ENCODE data around the gene CADM4.

Gene CADM4

DNA sequence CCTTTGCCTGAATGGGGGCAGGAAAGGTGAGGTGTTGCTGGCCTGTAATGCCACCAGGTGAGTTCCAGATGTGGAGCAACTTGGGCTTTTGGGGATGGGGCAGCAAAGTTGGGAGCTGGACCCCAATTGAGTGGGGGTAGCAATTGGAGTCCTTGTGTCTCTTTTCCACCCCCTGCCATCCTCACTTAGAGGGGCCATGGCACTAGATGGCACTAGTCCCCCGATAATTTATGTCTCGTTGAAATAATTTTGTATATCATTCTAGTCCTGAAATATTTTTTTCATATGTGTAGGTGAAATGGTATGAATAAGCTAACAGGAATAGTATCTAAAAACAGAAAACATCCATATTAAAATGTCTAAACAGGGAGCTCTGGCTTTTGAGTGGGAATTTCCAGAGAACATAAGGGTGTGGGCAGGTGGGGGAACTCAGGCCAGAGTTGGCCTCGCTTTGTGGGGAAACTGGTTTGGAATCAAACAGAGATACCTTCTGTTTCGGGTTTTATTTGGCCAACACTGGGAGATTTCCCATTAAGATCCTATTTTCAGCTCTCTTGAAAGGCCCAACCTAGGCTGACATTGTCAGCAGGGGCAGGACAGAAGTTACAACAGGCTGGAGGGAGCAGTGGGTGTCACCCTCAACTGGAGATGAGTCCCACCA lies 39.9 kb downstream of the CADM4 start:
- Histone ChIP-seq H3K36me3 (ENCODE audit: insufficient read depth, low read length) (peaks cover 46% of the 10 kb centered on the region), H3K4me2 (ENCODE audit: insufficient read depth, low read length) (0 out of 2 replicates have a peak overlapping the region, but pooled peaks have one; percentile 5), H3K27ac (ENCODE audit: low read length) (no peak overlapping the region), H3K79me2 (ENCODE audit: insufficient read depth, low read length) (peaks cover 50% of the 10 kb centered on the region), H3K4me3 (ENCODE audit: low read depth in 1 of 2, low read length in 2 of 2) (no peak overlapping the region), H3K4me1 (ENCODE audit: insufficient read depth, low read length) (peaks cover 33% of the 10 kb centered on the region), H4K20me1 (ENCODE audit: insufficient read depth, low read length) (peaks cover 5% of the 10 kb centered on the region; the same call in 1 of the 2 replicates), H3K27me3 (ENCODE audit: insufficient read depth, low read length, poor library complexity) (no peaks in the 10 kb centered on the region), H3K9ac (ENCODE audit: low read depth, low read length) (no peak overlapping the region), H2AFZ (ENCODE audit: low read depth, low read length) (no peak overlapping the region), H3K9me3 (ENCODE audit: insufficient read depth, low read length, severe bottlenecking) (no peaks in the 10 kb centered on the region)
- ATAC-seq (ENCODE audit: insufficient read depth, low read depth), result no peak
- no peak for TF ChIP-seq EZH2 (IDR thresholded peaks at IDR 0.05; ENCODE audit: borderline replicate concordance, low read depth, low read length, severe bottlenecking)
- TF ChIP-seq, protein P1, sequence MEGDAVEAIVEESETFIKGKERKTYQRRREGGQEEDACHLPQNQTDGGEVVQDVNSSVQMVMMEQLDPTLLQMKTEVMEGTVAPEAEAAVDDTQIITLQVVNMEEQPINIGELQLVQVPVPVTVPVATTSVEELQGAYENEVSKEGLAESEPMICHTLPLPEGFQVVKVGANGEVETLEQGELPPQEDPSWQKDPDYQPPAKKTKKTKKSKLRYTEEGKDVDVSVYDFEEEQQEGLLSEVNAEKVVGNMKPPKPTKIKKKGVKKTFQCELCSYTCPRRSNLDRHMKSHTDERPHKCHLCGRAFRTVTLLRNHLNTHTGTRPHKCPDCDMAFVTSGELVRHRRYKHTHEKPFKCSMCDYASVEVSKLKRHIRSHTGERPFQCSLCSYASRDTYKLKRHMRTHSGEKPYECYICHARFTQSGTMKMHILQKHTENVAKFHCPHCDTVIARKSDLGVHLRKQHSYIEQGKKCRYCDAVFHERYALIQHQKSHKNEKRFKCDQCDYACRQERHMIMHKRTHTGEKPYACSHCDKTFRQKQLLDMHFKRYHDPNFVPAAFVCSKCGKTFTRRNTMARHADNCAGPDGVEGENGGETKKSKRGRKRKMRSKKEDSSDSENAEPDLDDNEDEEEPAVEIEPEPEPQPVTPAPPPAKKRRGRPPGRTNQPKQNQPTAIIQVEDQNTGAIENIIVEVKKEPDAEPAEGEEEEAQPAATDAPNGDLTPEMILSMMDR (IDR thresholded peaks at IDR 0.05; ENCODE audit: borderline replicate concordance, extremely low read depth, low read length, poor library complexity, severe bottlenecking), result peak; percentile 25
- DNase-seq, result no peak

DNA sequence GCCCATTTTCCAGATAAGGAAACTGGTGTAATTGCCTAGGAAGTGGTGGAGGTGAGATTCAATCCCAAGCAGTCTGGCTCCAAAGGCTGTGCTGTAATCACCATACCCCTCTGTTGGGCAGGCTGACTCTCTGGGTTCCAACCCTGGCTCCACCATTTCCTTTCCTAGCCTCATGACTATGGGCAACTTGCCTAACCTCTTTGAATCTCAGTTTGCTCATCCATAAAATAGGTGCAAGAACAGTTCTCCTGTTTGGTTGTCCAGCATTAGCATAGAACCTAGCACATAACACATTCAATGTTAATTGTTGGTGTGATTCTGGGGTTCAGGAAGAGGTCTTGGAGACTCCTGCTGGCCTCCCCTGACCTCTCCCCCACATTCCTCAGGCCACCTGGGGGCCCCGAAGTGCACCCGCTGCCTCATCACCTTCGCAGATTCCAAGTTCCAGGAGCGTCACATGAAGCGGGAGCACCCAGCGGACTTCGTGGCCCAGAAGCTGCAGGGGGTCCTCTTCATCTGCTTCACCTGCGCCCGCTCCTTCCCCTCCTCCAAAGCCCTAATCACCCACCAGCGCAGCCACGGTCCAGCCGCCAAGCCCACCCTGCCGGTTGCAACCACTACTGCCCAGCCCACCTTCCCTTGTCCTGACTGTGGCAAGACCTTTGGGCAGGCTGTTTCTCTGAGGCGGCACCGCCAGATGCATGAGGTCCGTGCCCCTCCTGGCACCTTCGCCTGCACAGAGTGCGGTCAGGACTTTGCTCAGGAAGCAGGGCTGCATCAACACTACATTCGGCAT lies 41.0 kb downstream of the CADM4 start:
- no peaks in the 10 kb centered on the region for H3K27me3 ChIP-seq (ENCODE audit: insufficient read depth, low read length, poor library complexity)

DNA sequence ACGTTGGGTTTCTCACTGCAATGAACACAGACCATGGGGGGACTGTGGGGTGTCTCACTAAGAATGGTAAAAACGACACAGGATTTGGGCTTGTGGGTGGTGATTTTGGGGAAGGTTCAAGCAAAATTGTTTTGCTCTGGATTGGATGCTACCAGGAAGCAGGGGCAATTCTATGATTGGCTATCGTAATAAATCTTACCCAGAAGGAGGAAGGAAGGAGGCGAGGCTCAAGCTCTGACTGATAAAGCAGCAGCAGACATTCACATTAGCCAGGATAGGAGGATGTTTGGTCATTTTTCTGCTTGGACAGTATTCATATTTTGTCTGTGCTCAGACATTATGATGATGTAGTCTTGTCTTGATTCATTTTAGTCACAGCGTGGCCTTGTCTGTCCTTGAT lies 41.8 kb downstream of the CADM4 start:
- H3K36me3 ChIP-seq (ENCODE audit: insufficient read depth, low read length), result peaks cover 58% of the 10 kb centered on the region
- no peaks in the 10 kb centered on the region for H3K27me3 ChIP-seq (ENCODE audit: insufficient read depth, low read length, poor library complexity)
- no peaks in the 10 kb centered on the region for H3K9me3 ChIP-seq (ENCODE audit: insufficient read depth, low read length, severe bottlenecking)
- no peak for DNase-seq
- no peak for ATAC-seq (ENCODE audit: insufficient read depth, low read depth)
- H2AFZ ChIP-seq (ENCODE audit: low read depth, low read length), result no peak overlapping the region
- peak overlapping the region; percentile 63 for H3K9ac ChIP-seq (ENCODE audit: low read depth, low read length)
- H3K79me2 ChIP-seq (ENCODE audit: insufficient read depth, low read length), result peaks cover 66% of the 10 kb centered on the region
- H3K4me1 ChIP-seq (ENCODE audit: insufficient read depth, low read length), result peaks cover 45% of the 10 kb centered on the region
- peak overlapping the region; percentile 99; the same call in 1 of the 2 replicates for H3K27ac ChIP-seq (ENCODE audit: low read length)
- peaks cover 13% of the 10 kb centered on the region; the same call in 1 of the 2 replicates for H4K20me1 ChIP-seq (ENCODE audit: insufficient read depth, low read length)
- peak overlapping the region; percentile 99 for H3K4me2 ChIP-seq (ENCODE audit: insufficient read depth, low read length)
- H3K4me3 ChIP-seq (ENCODE audit: low read depth in 1 of 2, low read length in 2 of 2), result peak overlapping the region; percentile 85 to 91; a peak in 3 of 4 replicates
- TF ChIP-seq EZH2 (IDR thresholded peaks at IDR 0.05; ENCODE audit: borderline replicate concordance, low read depth, low read length, severe bottlenecking), result no peak
- TF ChIP-seq, protein P1 (IDR thresholded peaks at IDR 0.05; ENCODE audit: borderline replicate concordance, extremely low read depth, low read length, poor library complexity, severe bottlenecking), result no peak

More for the DNA sequence above, 41.0 kb downstream of the CADM4 start:
- H4K20me1 ChIP-seq (ENCODE audit: insufficient read depth, low read length), result peaks cover 8% of the 10 kb centered on the region; the same call in 1 of the 2 replicates
- H3K4me2 ChIP-seq (ENCODE audit: insufficient read depth, low read length), result peak overlapping the region; percentile 99
- ATAC-seq (ENCODE audit: insufficient read depth, low read depth) (no peak), DNase-seq (no peak)
- H3K79me2 ChIP-seq (ENCODE audit: insufficient read depth, low read length), result peaks cover 60% of the 10 kb centered on the region
- H3K36me3 ChIP-seq (ENCODE audit: insufficient read depth, low read length), result peaks cover 54% of the 10 kb centered on the region
- TF ChIP-seq EZH2 (IDR thresholded peaks at IDR 0.05; ENCODE audit: borderline replicate concordance, low read depth, low read length, severe bottlenecking), result no peak
- TF ChIP-seq, protein P1 (IDR thresholded peaks at IDR 0.05; ENCODE audit: borderline replicate concordance, extremely low read depth, low read length, poor library complexity, severe bottlenecking), result no peak
- H3K4me3 ChIP-seq (ENCODE audit: low read depth in 1 of 2, low read length in 2 of 2), result peak overlapping the region in 1 of 2 experiments; percentile 91; a peak in 1 of 4 replicates
- H2AFZ ChIP-seq (ENCODE audit: low read depth, low read length), result no peak overlapping the region
- H3K9me3 ChIP-seq (ENCODE audit: insufficient read depth, low read length, severe bottlenecking), result no peaks in the 10 kb centered on the region
- no peak overlapping the region for H3K27ac ChIP-seq (ENCODE audit: low read length)
- H3K9ac ChIP-seq (ENCODE audit: low read depth, low read length), result peak overlapping the region; percentile 1
- peaks cover 44% of the 10 kb centered on the region for H3K4me1 ChIP-seq (ENCODE audit: insufficient read depth, low read length)
